HepG2 (cell line): ENCODE results near the gene MCM3. TPM values are rescaled to one million over a fixed set of nuclear protein-coding genes. Genes with fewer than 3 reads are reported as not detected.

ENCODE experiments used
- ATAC-seq: fragments of 200-7000 bp; cut with Tn5 transposase; 3 replicates; pipeline ENCODE4 v1.9.1; 2020; ENCODE audit warnings: mild to moderate bottlenecking, moderate library complexity
- BruUV-seq: library from RNA; stranded (reverse); fragments of 400-500 nt; replicated peaks from 2 replicates; lab custom pipeline; 2021; lab: Mats Ljungman, UMichigan
- CTCF ChIA-PET: fragments of 300-600 bp; formaldehyde crosslinking; extraction: SDS; loops from one replicate; lab custom pipeline; 2021; ENCODE audit warnings: low total read pairs, inconsistent platforms, low intra/inter-chr PET ratio; lab: Yijun Ruan, JAX
- POLR2A ChIA-PET: fragments of 350-600 bp; sonication (Branson Sonifier 250); formaldehyde crosslinking; loops from one replicate; lab custom pipeline; 2020; ENCODE audit warnings: antibody characterized with exemption, inconsistent platforms; lab: Yijun Ruan, JAX
- DNase-seq: peaks from one replicate; pipeline ENCODE4 v3.0.0-alpha.2; 2015; ENCODE audit warnings: low spot score
- FAIRE-seq: peaks from 3 replicates; lab custom pipeline; 2011; peaks lifted over from hg19 to GRCh38; lab: Jason Lieb, UNC
- H2AFZ ChIP-seq: one replicate; pipeline ENCODE4 v1.6.1; 2011; ENCODE audit warnings: low read length, inconsistent platforms
- H3K27ac ChIP-seq: fragments of 300-600 bp; 3 replicates; pipeline ENCODE4 v1.8.0; 2011; ENCODE audit warnings: mixed run types, mild to moderate bottlenecking, mixed read lengths, low read length, inconsistent platforms; ENCODE audit not compliant: insufficient read depth; ENCODE audit errors: extremely low read length
- H3K27me3 ChIP-seq, 2 experiments: fragments of 200-600 bp in 1 of 2; 2 replicates in 1 of 2; 3 replicates in 1 of 2; pipeline versions ENCODE4 v1.6.0 to v1.8.0; 2011; ENCODE audit warnings: low read length in 2 of 2, mild to moderate bottlenecking in 2 of 2, moderate library complexity in 2 of 2, inconsistent platforms in 1 of 2; ENCODE audit not compliant: insufficient read depth in 2 of 2, control insufficient read depth in 1 of 2
- H3K36me3 ChIP-seq, 2 experiments: fragments of 200-600 bp in 1 of 2; replicated peaks in 1 of 2; 2 replicates in 1 of 2; 3 replicates in 1 of 2; pipeline versions ENCODE4 v1.5.1 to v1.8.0; 2011; ENCODE audit warnings: low read length in 2 of 2, inconsistent platforms in 1 of 2; ENCODE audit not compliant: insufficient read depth in 2 of 2, control insufficient read depth in 1 of 2
- H3K4me1 ChIP-seq: 2 replicates; pipeline ENCODE4 v1.5.1; 2012; ENCODE audit warnings: low read length, inconsistent platforms; ENCODE audit not compliant: insufficient read depth
- H3K4me2 ChIP-seq: 2 replicates; pipeline ENCODE4 v1.6.0; 2011; ENCODE audit warnings: low read depth, low read length, inconsistent platforms
- H3K4me3 ChIP-seq, 3 experiments: fragments of 200-600 bp in 1 of 3; sonication (generic), shearing (Covaris generic) in 1 of 3; replicated peaks in 1 of 3; 2 replicates each; pipeline ENCODE4 v1.5.1; 2011 to 2016; ENCODE audit warnings: low read length in 3 of 3, inconsistent platforms in 2 of 3, low read depth in 2 of 3, mild to moderate bottlenecking in 2 of 3, control low read depth in 1 of 3, mixed read lengths in 1 of 3; ENCODE audit not compliant: insufficient read depth in 1 of 3
- H3K79me2 ChIP-seq: one replicate; pipeline ENCODE4 v1.6.1; 2011; ENCODE audit warnings: low read length, inconsistent platforms; ENCODE audit not compliant: insufficient read depth
- H3K9ac ChIP-seq: 2 replicates; pipeline ENCODE4 v1.6.0; 2011; ENCODE audit warnings: mild to moderate bottlenecking, low read depth, low read length, inconsistent platforms; ENCODE audit not compliant: insufficient read depth
- H3K9me3 ChIP-seq: 2 replicates; pipeline ENCODE4 v1.5.1; 2012; ENCODE audit warnings: mild to moderate bottlenecking, low read length
- H4K20me1 ChIP-seq: 2 replicates; pipeline ENCODE4 v1.6.0; 2011; ENCODE audit warnings: inconsistent platforms, mild to moderate bottlenecking, low read length, moderate library complexity; ENCODE audit not compliant: insufficient read depth
- ELF3 ChIP-seq: IDR thresholded peaks from 2 replicates; pipeline ENCODE4 v1.6.1; 2016; ENCODE audit warnings: missing genetic modification reagents, missing compliant biosample characterization
- FOXJ3 ChIP-seq: sonication (generic); formaldehyde crosslinking; IDR thresholded peaks from 2 replicates; pipeline ENCODE4 v1.4.0; 2020; ENCODE audit warnings: missing genetic modification reagents, mild to moderate bottlenecking, borderline replicate concordance
- JUND ChIP-seq: sonication (generic); formaldehyde crosslinking; IDR thresholded peaks from 2 replicates; pipeline ENCODE4 v1.8.0; 2022; ENCODE audit warnings: mild to moderate bottlenecking, missing genetic modification reagents
- MYNN ChIP-seq: sonication (generic); formaldehyde crosslinking; IDR thresholded peaks from 2 replicates; pipeline ENCODE4 v1.4.0; 2020; ENCODE audit warnings: mild to moderate bottlenecking, low read depth, missing genetic modification reagents
- NCOA2 ChIP-seq: sonication (generic); formaldehyde crosslinking; IDR thresholded peaks from 2 replicates; pipeline ENCODE4 v1.8.0; 2022; ENCODE audit warnings: inconsistent platforms
- NR2F1 ChIP-seq, 2 experiments: fragments of 450-650 bp in 1 of 2; formaldehyde crosslinking in 1 of 2; IDR thresholded peaks; 2 replicates each; pipeline versions ENCODE4 v1.5.0 to v1.6.1; 2016 to 2020; ENCODE audit warnings: mild to moderate bottlenecking in 1 of 2, missing compliant biosample characterization in 1 of 2, missing genetic modification reagents in 1 of 2, moderate library complexity in 1 of 2
- POGZ ChIP-seq: sonication (generic); formaldehyde crosslinking; IDR thresholded peaks from 2 replicates; pipeline ENCODE4 v1.4.0; 2020; ENCODE audit warnings: mild to moderate bottlenecking, missing genetic modification reagents
- RBM22 ChIP-seq: fragments of 200-400 bp; formaldehyde crosslinking; optimal IDR thresholded peaks from 2 replicates; pipeline ENCODE3; 2017; ENCODE audit warnings: mild to moderate bottlenecking, low read length, moderate library complexity
- RXRA ChIP-seq: sonication (generic); formaldehyde crosslinking; IDR thresholded peaks from 2 replicates; pipeline ENCODE4 v1.5.1; 2020; ENCODE audit warnings: missing genetic modification reagents
- SALL1 ChIP-seq: sonication (generic); formaldehyde crosslinking; IDR thresholded peaks from 2 replicates; pipeline ENCODE4 v1.8.0; 2022; ENCODE audit warnings: mild to moderate bottlenecking, missing genetic modification reagents
- SMYD3 ChIP-seq: sonication (generic); formaldehyde crosslinking; IDR thresholded peaks from 2 replicates; pipeline ENCODE4 v1.8.1; 2023; ENCODE audit warnings: mild to moderate bottlenecking, missing genetic modification reagents
- ZBTB49 ChIP-seq: sonication (generic); formaldehyde crosslinking; IDR thresholded peaks from 2 replicates; pipeline ENCODE4 v1.4.0; 2020; ENCODE audit warnings: missing genetic modification reagents, borderline replicate concordance
- ZKSCAN5 ChIP-seq: sonication (generic); formaldehyde crosslinking; IDR thresholded peaks from 2 replicates; pipeline ENCODE4 v1.5.1; 2020; ENCODE audit warnings: mild to moderate bottlenecking, missing genetic modification reagents
- ZNF281 ChIP-seq: sonication (generic); formaldehyde crosslinking; IDR thresholded peaks from 2 replicates; pipeline ENCODE4 v1.4.0; 2020; ENCODE audit warnings: missing genetic modification reagents, borderline replicate concordance
- ZNF615 ChIP-seq: sonication (generic); formaldehyde crosslinking; IDR thresholded peaks from 2 replicates; pipeline ENCODE4 v1.5.0; 2020; ENCODE audit warnings: mild to moderate bottlenecking, missing genetic modification reagents, borderline replicate concordance
- ZNF687 ChIP-seq: sonication (generic); formaldehyde crosslinking; IDR thresholded peaks from 2 replicates; pipeline ENCODE4 v1.5.1; 2020; ENCODE audit warnings: mild to moderate bottlenecking, missing genetic modification reagents, moderate library complexity
- WGBS: methylation state at CpG from one replicate; pipeline ENCODE4 v1.1.6; 2017; ENCODE audit warnings: low lambda C conversion rate; 5-methylcytosine and 5-hydroxymethylcytosine counted together
- in situ Hi-C: cut with HindIII; loops from 2 replicates; pipeline ENCODE4 v1.10.0; 2017; ENCODE audit warnings: low pct_unique_long_range_greater_than_20kb; ENCODE audit not compliant: extremely low pct_ligation_motif_present
- intact Hi-C: fragments of 100-400 bp; cut with micrococcal nuclease; formaldehyde crosslinking; loops from one replicate; pipeline ENCODE4 v1.10.0; 2022; ENCODE audit not compliant: unreplicated experiment
- polyA plus RNA-seq, 8 experiments: library from polyadenylated mRNA; depleted of rRNA in 3 of 8; stranded (reverse) in 7 of 8; unstranded in 1 of 8; fragments of >200 nt; fragmentation: Illumina TruSeq in 4 of 8; extraction: Trizol in 4 of 8; gene quantifications; 2 replicates each; pipeline versions ENCODE4 v1.2.1 to v1.2.3, GENCODE V29; 2011 to 2016; ENCODE audit warnings: low read depth in 4 of 8, missing spikeins in 1 of 8, mixed read lengths in 1 of 8; ENCODE audit not compliant: insufficient read depth in 1 of 8
- total RNA-seq, 5 experiments: library from RNA; depleted of rRNA; stranded (reverse); fragments of >200 nt; fragmentation: Illumina TruSeq; extraction: Trizol; gene quantifications; 2 replicates each; pipeline ENCODE4 v1.2.3, GENCODE V29; 2016; ENCODE audit warnings: low read depth in 1 of 5

MCM3 gene
- total and polyA plus RNA-seq, 2 of the 13 experiments (the other 11 are each of a cell fraction or from before 2014, with no cell fraction given) = 164 to 288 TPM

- Histone ChIP-seq H3K9me3 (peaks cover 9% of the 10 kb centered on the region; the same call in 1 of the 2 replicates), H3K79me2 (no peaks in the 10 kb centered on the region), H3K27ac (peak overlapping the region; percentile 82), H3K27me3 (no peaks in the 10 kb centered on the region), H3K4me2 (no peak overlapping the region), H3K4me1 (peaks cover 81% of the 10 kb centered on the region), H4K20me1 (no peaks in the 10 kb centered on the region), H3K4me3 (no peak overlapping the region), H3K36me3 (no peaks in the 10 kb centered on the region), H2AFZ (peak overlapping the region; percentile 18), H3K9ac (peak overlapping the region; percentile 32; the same call in 1 of the 2 replicates)
- FAIRE-seq (peak; percentile 77), ATAC-seq (peak; percentile 84), DNase-seq (no peak)
- intact Hi-C loops (loop anchor here (5.0 kb wide), 1 partner anchor 59 kb away; the partner anchor contains the start of gene PAQR8), in situ Hi-C loops (no loop called here)
- POLR2A ChIA-PET = interaction anchor here (0.8 to 3.2 kb wide), 10 partner anchors 9 to 87 kb away, joined by 3 to 16 read pairs (median 4); partner anchors contain the start of genes MCM3 and PAQR8
- BruUV-seq = no TSS peak
- CTCF ChIA-PET = no interaction called here
- WGBS = 88% methylated on average over 1 of the region's 1 CpG
- TF ChIP-seq ZNF281 (CRISPR knock-in tag) (no peak), FOXJ3 (CRISPR knock-in tag) (no peak), NR2F1 (CRISPR knock-in tag; IDR thresholded peaks at IDR 0.05) (peak in 1 of 2 experiments; percentile 35; a peak in 1 of 4 replicates), ZBTB49 (CRISPR knock-in tag) (no peak), JUND (CRISPR knock-in tag) (no peak), NCOA2 (CRISPR knock-in tag) (peak; percentile 39; the same call in 1 of the 2 replicates), MYNN (no peak), ZKSCAN5 (CRISPR knock-in tag) (no peak), RBM22 (no peak), RXRA (0 out of 2 replicates have a peak, but pooled peaks have one; percentile 29), ELF3 (CRISPR knock-in tag) (0 out of 2 replicates have a peak, but pooled peaks have one; percentile 8), SMYD3 (CRISPR knock-in tag) (no peak), SALL1 (0 out of 2 replicates have a peak, but pooled peaks have one; percentile 33), ZNF687 (CRISPR knock-in tag) (peak; percentile 62), POGZ (CRISPR knock-in tag) (no peak), ZNF615 (CRISPR knock-in tag) (no peak)
Measured at GRCh38 chr6:52303178-52303577, 18.6 kb upstream of the MCM3 start.
